ENCODE data around the gene MAMSTR. TPM values are rescaled to one million over a fixed set of nuclear protein-coding genes. Genes with fewer than 3 reads are reported as not detected.
A peak's percentile ranks its signal among the peaks of the same experiment; 100 is the strongest.

Gene MAMSTR
- total RNA-seq, 1 experiment from 2014 or later, result 0.18 TPM

DNA sequence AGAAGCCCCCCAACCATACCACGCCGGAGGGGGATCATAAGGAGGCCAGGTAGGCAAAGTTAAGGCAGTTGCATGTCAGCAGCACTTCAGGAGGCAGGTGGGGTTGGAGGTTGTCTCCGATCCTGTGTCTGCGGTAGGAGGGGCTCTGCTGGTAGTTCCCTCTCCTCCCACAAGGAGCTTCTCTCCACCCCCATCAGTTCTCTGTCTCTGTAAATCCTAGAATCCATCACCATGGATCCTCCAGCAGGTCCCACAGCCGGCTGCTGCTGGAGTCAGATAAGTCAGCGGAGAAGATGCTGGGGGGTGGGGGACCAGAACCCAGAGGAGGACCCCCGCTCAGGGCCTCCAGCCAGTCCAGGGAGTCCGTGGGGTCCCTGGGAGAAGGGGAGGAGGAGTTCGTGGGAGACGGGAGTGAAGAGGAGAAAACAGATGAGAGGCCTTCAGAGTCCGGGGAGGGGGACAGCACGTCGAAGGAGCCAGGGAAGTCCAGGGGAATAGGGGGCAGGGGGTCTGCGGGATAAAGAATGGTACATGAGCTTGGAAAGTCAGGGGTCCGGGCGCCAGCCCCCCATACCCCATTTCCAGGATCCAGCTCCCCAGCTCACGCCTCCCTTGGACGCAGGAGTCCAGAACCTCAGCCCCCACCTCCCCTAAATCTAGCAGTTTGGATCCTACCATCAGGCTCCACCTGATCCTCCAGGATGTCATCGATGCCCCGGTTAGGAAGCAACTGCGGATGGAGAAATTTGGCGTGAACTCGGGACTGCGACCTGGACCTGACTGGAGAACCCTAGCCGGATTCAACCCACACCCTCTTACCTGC, 6.3 kb downstream of the MAMSTR start:
- no peaks in the 10 kb centered on the region for H3K9me3 ChIP-seq (ENCODE audit: low read length)
- POLR2A ChIA-PET (ENCODE audit: unreplicated experiment), result no interaction called here
- peak overlapping the region; percentile 89 for H2AFZ ChIP-seq (ENCODE audit: low read length)
- no peaks in the 10 kb centered on the region for H3F3A ChIP-seq (ENCODE audit: low read length, unreplicated experiment)
- ATAC-seq (no peak), DNase-seq (no peak)
- peaks cover 9% of the 10 kb centered on the region for H3K79me2 ChIP-seq (ENCODE audit: low read length)
- H3K9me2 ChIP-seq (replicated peaks; ENCODE audit: low read length), result no peaks in the 10 kb centered on the region
- H3K4me1 ChIP-seq (ENCODE audit: insufficient read depth, low read length), result no peaks in the 10 kb centered on the region; the same call in 1 of the 2 replicates
- BruUV-seq (replicated peaks), result TSS peak; percentile 49
- peak overlapping the region; percentile 48 for H3K9ac ChIP-seq (ENCODE audit: low read length)
- CTCF ChIA-PET, result interaction anchor here (1.3 kb wide), 1 partner anchor 14 kb away, joined by 4 read pairs; no protein-coding TSS in a partner anchor
- H3K4me3 ChIP-seq (ENCODE audit: low read length), result peak overlapping the region; percentile 91
- peak overlapping the region; percentile 81 for H3K4me2 ChIP-seq (ENCODE audit: low read length)
- H4K20me1 ChIP-seq (ENCODE audit: low read length), result no peaks in the 10 kb centered on the region
- H3K27ac ChIP-seq (ENCODE audit: low read length), result no peak overlapping the region
- intact Hi-C loops (cut with micrococcal nuclease), result loop anchor here (5.0 kb wide), 1 partner anchor 36 kb away; no protein-coding TSS in a partner anchor
- TF ChIP-seq EZH2phosphoT487 (IDR thresholded peaks at IDR 0.05; ENCODE audit: borderline replicate concordance, low read length) (no peak), EZH2 (IDR thresholded peaks at IDR 0.05; ENCODE audit: low read length, unreplicated experiment) (no peak)
- TF ChIP-seq, protein P1, sequence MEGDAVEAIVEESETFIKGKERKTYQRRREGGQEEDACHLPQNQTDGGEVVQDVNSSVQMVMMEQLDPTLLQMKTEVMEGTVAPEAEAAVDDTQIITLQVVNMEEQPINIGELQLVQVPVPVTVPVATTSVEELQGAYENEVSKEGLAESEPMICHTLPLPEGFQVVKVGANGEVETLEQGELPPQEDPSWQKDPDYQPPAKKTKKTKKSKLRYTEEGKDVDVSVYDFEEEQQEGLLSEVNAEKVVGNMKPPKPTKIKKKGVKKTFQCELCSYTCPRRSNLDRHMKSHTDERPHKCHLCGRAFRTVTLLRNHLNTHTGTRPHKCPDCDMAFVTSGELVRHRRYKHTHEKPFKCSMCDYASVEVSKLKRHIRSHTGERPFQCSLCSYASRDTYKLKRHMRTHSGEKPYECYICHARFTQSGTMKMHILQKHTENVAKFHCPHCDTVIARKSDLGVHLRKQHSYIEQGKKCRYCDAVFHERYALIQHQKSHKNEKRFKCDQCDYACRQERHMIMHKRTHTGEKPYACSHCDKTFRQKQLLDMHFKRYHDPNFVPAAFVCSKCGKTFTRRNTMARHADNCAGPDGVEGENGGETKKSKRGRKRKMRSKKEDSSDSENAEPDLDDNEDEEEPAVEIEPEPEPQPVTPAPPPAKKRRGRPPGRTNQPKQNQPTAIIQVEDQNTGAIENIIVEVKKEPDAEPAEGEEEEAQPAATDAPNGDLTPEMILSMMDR (conservative IDR thresholded peaks at IDR 0.05; ENCODE audit: low read depth, low read length), result no peak
- no peaks in the 10 kb centered on the region for H3K27me3 ChIP-seq (ENCODE audit: low read length)
- H3K36me3 ChIP-seq (ENCODE audit: low read depth, low read length), result no peaks in the 10 kb centered on the region

DNA sequence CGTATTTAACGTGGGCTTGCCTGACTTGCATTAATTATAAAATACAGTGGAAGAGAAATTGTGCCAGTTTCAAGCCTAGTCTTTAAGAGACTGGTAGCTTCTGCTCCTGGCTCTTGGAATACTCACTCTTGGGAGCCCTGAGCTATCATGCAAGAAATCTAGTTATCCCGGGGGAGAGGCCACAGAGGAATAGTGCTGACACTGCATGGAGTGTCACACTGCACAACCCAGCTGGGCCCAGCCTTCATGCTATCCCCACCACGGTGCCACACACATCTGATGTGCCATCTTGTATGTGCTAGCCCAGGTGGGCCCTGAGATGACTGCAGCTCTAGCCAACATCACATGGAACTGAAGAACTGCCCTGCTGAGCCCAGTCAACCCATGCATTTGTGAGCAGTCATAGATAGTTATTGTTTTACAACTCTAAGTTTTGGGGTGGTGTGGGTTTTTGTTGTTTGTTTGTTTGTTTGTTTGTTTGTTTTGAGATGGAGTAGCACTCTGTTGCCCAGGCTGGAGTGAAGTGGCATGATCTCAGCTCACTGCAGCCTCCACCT, 8.3 kb downstream of the MAMSTR start:
- no TSS peak for BruUV-seq (replicated peaks)
- Histone ChIP-seq H3K9ac (ENCODE audit: low read length) (no peak overlapping the region), H3K27me3 (ENCODE audit: low read length) (no peaks in the 10 kb centered on the region), H3K36me3 (ENCODE audit: low read depth, low read length) (no peaks in the 10 kb centered on the region), H3K4me2 (ENCODE audit: low read length) (no peak overlapping the region), H3K79me2 (ENCODE audit: low read length) (peaks cover 9% of the 10 kb centered on the region), H3K9me2 (replicated peaks; ENCODE audit: low read length) (no peaks in the 10 kb centered on the region), H2AFZ (ENCODE audit: low read length) (no peak overlapping the region), H3K4me3 (ENCODE audit: low read length) (no peak overlapping the region), H3K4me1 (ENCODE audit: insufficient read depth, low read length) (no peaks in the 10 kb centered on the region; the same call in 1 of the 2 replicates), H4K20me1 (ENCODE audit: low read length) (no peaks in the 10 kb centered on the region), H3F3A (ENCODE audit: low read length, unreplicated experiment) (no peaks in the 10 kb centered on the region), H3K27ac (ENCODE audit: low read length) (no peak overlapping the region), H3K9me3 (ENCODE audit: low read length) (no peaks in the 10 kb centered on the region)
- DNase-seq (no peak), ATAC-seq (no peak)
- intact Hi-C loops (cut with micrococcal nuclease), result loop anchor here (5.0 kb wide), 1 partner anchor 34 kb away; no protein-coding TSS in a partner anchor
- ChIA-PET CTCF (no interaction called here), POLR2A (ENCODE audit: unreplicated experiment) (no interaction called here)
- no peak for TF ChIP-seq EZH2phosphoT487 (IDR thresholded peaks at IDR 0.05; ENCODE audit: borderline replicate concordance, low read length)
- TF ChIP-seq, protein P1 (conservative IDR thresholded peaks at IDR 0.05; ENCODE audit: low read depth, low read length), result no peak
- TF ChIP-seq EZH2 (IDR thresholded peaks at IDR 0.05; ENCODE audit: low read length, unreplicated experiment), result no peak

DNA sequence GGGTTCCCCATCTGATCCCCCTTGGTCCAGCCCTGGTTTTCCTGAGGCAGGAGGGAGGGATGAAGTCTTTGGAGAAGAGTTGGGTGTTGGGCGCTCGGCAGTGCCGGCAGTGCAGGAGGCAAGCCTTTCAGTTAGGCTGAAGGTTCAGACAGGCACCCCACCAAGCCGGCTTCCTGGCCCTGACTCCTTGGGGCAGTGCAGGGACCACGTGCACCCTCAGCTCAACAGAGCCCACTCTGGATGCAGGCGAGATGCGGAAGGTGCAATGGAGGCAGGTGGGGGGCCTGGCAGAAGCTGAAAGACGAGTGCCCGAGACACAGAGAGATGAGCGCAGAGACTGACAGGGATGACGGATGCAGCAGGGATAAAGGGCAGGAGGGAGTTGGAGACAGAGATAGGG, 11.1 kb downstream of the MAMSTR start:
- Histone ChIP-seq H3K4me1 (ENCODE audit: insufficient read depth, low read length) (no peaks in the 10 kb centered on the region; the same call in 1 of the 2 replicates), H3K27ac (ENCODE audit: low read length) (no peak overlapping the region), H3K9me2 (replicated peaks; ENCODE audit: low read length) (no peaks in the 10 kb centered on the region), H3K27me3 (ENCODE audit: low read length) (no peaks in the 10 kb centered on the region), H3K4me2 (ENCODE audit: low read length) (no peak overlapping the region), H3K36me3 (ENCODE audit: low read depth, low read length) (no peaks in the 10 kb centered on the region), H4K20me1 (ENCODE audit: low read length) (no peaks in the 10 kb centered on the region), H3K79me2 (ENCODE audit: low read length) (peaks cover 8% of the 10 kb centered on the region), H3F3A (ENCODE audit: low read length, unreplicated experiment) (no peaks in the 10 kb centered on the region), H3K9ac (ENCODE audit: low read length) (no peak overlapping the region), H2AFZ (ENCODE audit: low read length) (no peak overlapping the region), H3K4me3 (ENCODE audit: low read length) (no peak overlapping the region), H3K9me3 (ENCODE audit: low read length) (no peaks in the 10 kb centered on the region)
- ATAC-seq, result no peak
- no peak for DNase-seq
- intact Hi-C loops (cut with micrococcal nuclease), result no loop called here
- CTCF ChIA-PET, result no interaction called here
- BruUV-seq (replicated peaks), result no TSS peak
- TF ChIP-seq, protein P1 (conservative IDR thresholded peaks at IDR 0.05; ENCODE audit: low read depth, low read length), result no peak
- TF ChIP-seq EZH2 (IDR thresholded peaks at IDR 0.05; ENCODE audit: low read length, unreplicated experiment) (no peak), EZH2phosphoT487 (IDR thresholded peaks at IDR 0.05; ENCODE audit: borderline replicate concordance, low read length) (no peak)
- POLR2A ChIA-PET (ENCODE audit: unreplicated experiment), result no interaction called here

All from PC-3 (cell line).